NCI-H146 treated with DMSO at 0.1 percent for 48 hours (cell line): ENCODE results near the gene C19orf25.
A peak's percentile ranks its signal among the peaks of the same experiment; 100 is the strongest.
"Not testable (repeated sequence)": the region's sequence is repeated elsewhere in the genome, so short reads cannot be mapped to it uniquely, and the experiment has no call there.

Experiments
- DNase-seq: peaks from one replicate; lab custom pipeline; 2025; ENCODE audit not compliant: unreplicated experiment; lab: John Stamatoyannopoulos, UW

The C19orf25 gene

GRCh38 chr19:1512671-1513498, 33.9 kb upstream of the C19orf25 start, which contains the start of gene ADAMTSL5:
Gene ADAMTSL5, minus strand, starts transcription at chr19:1513019. Its CDS starts 2,076 bp downstream, at chr19:1510943.
- DNase-seq: no peak

- no peak for DNase-seq
Measured at GRCh38 chr19:1511318-1512317, 32.6 kb upstream of the C19orf25 start.

GRCh38 chr19:1510807-1511206, 31.8 kb upstream of the C19orf25 start:
- DNase-seq: no peak

- no peak for DNase-seq
Measured at GRCh38 chr19:1510442-1510806, 31.4 kb upstream of the C19orf25 start.

- DNase-seq: no peak
Measured at GRCh38 chr19:1509602-1510441, 30.8 kb upstream of the C19orf25 start.

GRCh38 chr19:1508507-1508856, 29.5 kb upstream of the C19orf25 start:
- no peak for DNase-seq

- DNase-seq: peak; percentile 75
Measured at GRCh38 chr19:1507763-1508506, 28.9 kb upstream of the C19orf25 start.

GRCh38 chr19:1507192-1507660, 28.2 kb upstream of the C19orf25 start:
- DNase-seq: no peak

GRCh38 chr19:1505991-1506881, 27.2 kb upstream of the C19orf25 start:
- DNase-seq: no peak

- no peak for DNase-seq
Measured at GRCh38 chr19:1505012-1505411, 26.0 kb upstream of the C19orf25 start.

- DNase-seq: no peak
Measured at GRCh38 chr19:1503925-1504773, 25.1 kb upstream of the C19orf25 start.

GRCh38 chr19:1503089-1503924, 24.3 kb upstream of the C19orf25 start:
- DNase-seq: no peak

GRCh38 chr19:1502433-1503088, 23.5 kb upstream of the C19orf25 start:
- DNase-seq: no peak

- no peak for DNase-seq
Measured at GRCh38 chr19:1501200-1501595, 22.2 kb upstream of the C19orf25 start.

- not testable (repeated sequence) for DNase-seq
Measured at GRCh38 chr19:1499231-1499630, 20.2 kb upstream of the C19orf25 start.

GRCh38 chr19:1497578-1498235, 18.7 kb upstream of the C19orf25 start:
- DNase-seq: no peak
